Stimulated activated naive CD8-positive, alpha-beta T cell treated with anti-CD3 and anti-CD28 coated beads, Interleukin-15, Interleukin-2, amounts not matched to agents 100 U/mL and 50 U/mL, for 24 hours (primary cell): ENCODE measurements around the gene MYCBPAP.

Experiments used
- ATAC-seq: fragments of 150-1000 bp; cut with Tn5 transposase; one replicate; pipeline ENCODE4 v1.10.0; 2021
- DNase-seq: peaks from one replicate; pipeline ENCODE4 v3.0.0; 2021

The MYCBPAP gene

GRCh38 chr17:50539762-50540559, 31.7 kb downstream of the MYCBPAP start:
- ATAC-seq (no peak), DNase-seq (no peak)

GRCh38 chr17:50540560-50541401, 32.5 kb downstream of the MYCBPAP start:
- ATAC-seq (no peak), DNase-seq (no peak)

GRCh38 chr17:50541402-50541715, 33.1 kb downstream of the MYCBPAP start:
- no peak for ATAC-seq
- DNase-seq: no peak

GRCh38 chr17:50541716-50542688, 33.8 kb downstream of the MYCBPAP start:
- peak; percentile 81 for ATAC-seq
- peak; percentile 89 for DNase-seq

- no peak for ATAC-seq
- DNase-seq: no peak
These were observed 34.8 kb downstream of the MYCBPAP start for GRCh38 chr17:50542795-50543774.

GRCh38 chr17:50544516-50544915, 36.3 kb downstream of the MYCBPAP start:
- DNase-seq: no peak
- ATAC-seq: no peak

GRCh38 chr17:50545311-50545710, 37.1 kb downstream of the MYCBPAP start:
- no peak for DNase-seq
- no peak for ATAC-seq

GRCh38 chr17:50546701-50547034, 38.4 kb downstream of the MYCBPAP start:
- no peak for DNase-seq
- no peak for ATAC-seq

GRCh38 chr17:50547035-50547735, 38.9 kb downstream of the MYCBPAP start, which contains the start of gene SPATA20:
TSS of gene SPATA20 (plus strand) at chr17:50547174. CDS start at chr17:50547209, 35 bp downstream.
- ATAC-seq (peak; percentile 93), DNase-seq (peak; percentile 90)

- no peak for DNase-seq
- no peak for ATAC-seq
These were observed 39.5 kb downstream of the MYCBPAP start for GRCh38 chr17:50547736-50548083.

- no peak for DNase-seq
- ATAC-seq: no peak
These were observed 40.6 kb downstream of the MYCBPAP start for GRCh38 chr17:50548831-50549230.

- no peak for ATAC-seq
- DNase-seq: no peak
These were observed 41.2 kb downstream of the MYCBPAP start for GRCh38 chr17:50549256-50549941.

GRCh38 chr17:50549969-50550368, 41.7 kb downstream of the MYCBPAP start:
- DNase-seq (no peak), ATAC-seq (no peak)

GRCh38 chr17:50550661-50551432, 42.6 kb downstream of the MYCBPAP start:
- no peak for ATAC-seq
- DNase-seq: no peak

GRCh38 chr17:50551433-50551815, 43.2 kb downstream of the MYCBPAP start:
- DNase-seq (no peak), ATAC-seq (no peak)

GRCh38 chr17:50551884-50552283, 43.6 kb downstream of the MYCBPAP start:
- ATAC-seq: no peak
- DNase-seq: no peak

- no peak for ATAC-seq
These were observed 46.0 kb downstream of the MYCBPAP start for GRCh38 chr17:50554201-50554600.

GRCh38 chr17:50556803-50557202, 48.6 kb downstream of the MYCBPAP start:
- DNase-seq (no peak), ATAC-seq (no peak)

More at GRCh38 chr17:50554201-50554600, 46.0 kb downstream of the MYCBPAP start:
- DNase-seq: no peak

GRCh38 chr17:50557630-50558029, 49.4 kb downstream of the MYCBPAP start:
- ATAC-seq (no peak), DNase-seq (no peak)
